NCI-H1436 (cell line): ENCODE data around the gene KAZN.
A peak's percentile ranks its signal among the peaks of the same experiment; 100 is the strongest.

Source experiments
- DNase-seq: peaks from one replicate; lab custom pipeline; 2025; lab: John Stamatoyannopoulos, UW

KAZN gene

GRCh38 chr1:14913482-14914177 is 315.1 kb downstream of the KAZN start:
- peak; percentile 86 for DNase-seq

DNA sequence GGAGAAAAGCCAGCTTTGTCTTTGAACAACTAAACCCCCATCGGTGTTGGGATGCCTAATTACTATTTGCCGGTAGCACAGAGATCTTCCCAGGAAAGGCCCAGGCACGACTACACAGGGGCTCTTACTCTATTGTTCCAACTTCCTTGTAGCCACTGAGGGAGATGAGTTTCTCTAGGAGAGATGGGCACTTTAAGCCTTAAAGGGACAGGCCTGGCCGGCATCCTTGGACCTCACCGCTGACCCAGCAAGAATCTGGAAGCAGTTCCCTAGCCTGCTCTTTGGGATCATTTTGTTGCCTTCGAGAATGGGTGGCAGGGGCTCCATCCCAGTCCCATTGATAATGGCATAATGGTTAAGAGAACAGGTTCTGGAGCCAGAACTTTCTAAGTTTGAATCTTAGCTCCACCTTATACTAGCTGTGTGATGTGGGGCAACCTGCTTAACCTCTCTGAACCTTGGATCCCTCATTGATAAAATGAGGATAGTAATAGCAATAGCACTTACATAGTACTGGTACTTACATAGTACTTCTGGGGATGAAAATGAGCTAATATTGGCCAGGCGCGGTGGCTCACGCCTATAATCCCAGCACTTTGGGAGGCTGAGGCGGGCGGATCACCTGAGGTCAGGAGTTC is 316.0 kb downstream of the KAZN start:
- no peak for DNase-seq

- peak; percentile 52 for DNase-seq
These were observed 317.0 kb downstream of the KAZN start for GRCh38 chr1:14915356-14916054.

DNA sequence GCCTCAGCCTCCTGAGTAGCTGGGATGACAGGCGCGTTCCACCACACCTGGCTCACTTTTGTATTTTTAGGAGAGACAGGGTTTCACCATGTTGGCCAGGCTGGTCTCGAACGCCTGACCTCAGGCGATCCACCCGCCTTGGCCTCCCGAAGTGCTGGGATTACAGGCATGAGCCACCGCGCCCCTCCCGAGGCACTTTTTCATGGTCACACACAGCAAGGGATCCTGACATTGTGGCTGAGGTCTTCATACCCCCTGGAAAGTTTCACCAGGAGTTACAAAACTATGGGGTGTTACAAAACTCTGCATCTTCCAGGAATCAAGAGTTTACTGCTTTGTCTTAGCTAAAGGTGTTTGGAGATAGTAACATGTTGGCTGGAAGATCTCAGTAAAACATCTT is 320.8 kb downstream of the KAZN start:
- DNase-seq, result no peak

- DNase-seq, result no peak
These were observed 321.3 kb downstream of the KAZN start for GRCh38 chr1:14919751-14920150.

GRCh38 chr1:14921057-14921456 is 322.6 kb downstream of the KAZN start:
- DNase-seq, result no peak

DNA sequence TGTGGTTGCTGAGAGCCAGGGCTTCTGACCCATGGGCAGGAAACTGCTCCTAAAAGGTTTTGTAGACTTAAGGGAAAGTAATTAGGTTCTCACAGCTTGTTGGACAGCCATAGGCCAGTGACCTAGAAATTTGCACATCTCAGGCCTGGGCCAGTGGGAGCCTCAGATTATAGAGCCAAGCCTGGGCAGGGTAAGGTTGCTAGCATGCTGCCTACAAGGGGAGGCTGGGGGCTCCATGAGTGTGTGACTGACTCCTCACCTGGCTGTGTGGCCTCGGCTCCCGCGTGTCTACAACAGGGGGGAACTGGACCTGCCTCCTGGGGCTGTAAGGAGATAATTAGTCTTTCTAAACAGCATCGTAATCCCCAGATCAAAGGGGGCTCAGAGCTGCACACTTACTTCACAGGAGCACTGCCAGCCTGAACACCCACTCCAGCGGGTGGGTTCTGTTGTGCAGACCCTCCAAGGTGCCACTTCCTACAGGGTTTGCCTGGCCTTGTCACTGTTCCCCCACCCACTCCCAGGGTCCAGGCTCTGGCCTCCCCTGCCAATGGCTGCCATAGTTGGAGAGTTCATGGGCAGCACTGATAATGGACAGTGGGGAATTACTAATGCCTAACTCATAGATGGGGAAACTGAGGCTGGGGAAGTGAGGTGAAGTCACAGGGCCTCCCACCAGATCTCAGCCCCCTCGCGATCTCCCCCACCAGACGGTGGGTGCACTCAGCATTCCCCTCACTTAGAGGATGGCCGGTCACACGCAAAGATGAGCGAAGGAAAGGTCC is 324.6 kb downstream of the KAZN start:
- DNase-seq, result no peak

- DNase-seq, result peak; percentile 32
These were observed 325.4 kb downstream of the KAZN start for GRCh38 chr1:14923727-14924452.

DNA sequence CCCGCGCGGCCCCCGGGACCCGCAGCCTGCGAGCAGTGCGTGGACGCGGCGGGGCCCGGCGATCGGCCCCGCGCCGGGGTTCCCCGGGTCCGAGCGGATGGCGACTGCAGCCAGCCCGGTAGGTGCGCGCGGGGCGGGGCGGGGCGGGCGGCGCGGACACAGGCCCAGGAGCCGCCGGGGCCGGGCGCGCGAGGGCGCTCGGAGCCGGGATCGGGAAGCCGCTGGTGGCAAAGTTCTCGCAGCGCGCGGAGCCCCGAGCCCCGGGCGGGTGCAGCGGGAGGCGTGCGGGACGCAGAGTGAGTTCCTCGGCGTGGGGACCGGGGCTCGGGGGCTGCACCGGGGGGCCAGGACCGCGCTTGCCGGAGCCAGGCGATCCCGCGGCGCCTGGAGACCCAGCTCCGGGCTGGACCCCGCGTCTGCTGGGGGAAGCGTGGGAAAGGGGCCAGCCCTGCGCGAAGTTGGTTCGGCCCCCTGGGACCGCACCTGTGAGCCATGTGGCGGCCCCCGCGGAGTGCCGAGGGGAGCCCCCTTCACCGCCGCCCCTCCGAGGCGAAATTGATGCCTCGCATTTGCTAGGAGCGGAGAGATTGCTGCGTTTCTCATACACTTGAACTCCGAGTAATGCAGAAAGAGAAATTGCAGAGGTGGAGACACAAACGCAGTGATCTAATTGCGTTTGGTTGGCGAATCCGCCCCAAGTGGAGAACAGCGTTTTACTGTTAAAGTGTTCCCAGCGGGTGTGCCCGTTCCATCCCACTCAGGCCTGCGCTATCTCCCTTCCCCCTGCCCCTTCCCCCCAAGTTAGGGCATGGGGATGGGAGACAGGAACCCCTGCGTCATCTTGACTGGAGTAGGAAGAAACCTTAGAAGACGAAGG is 326.2 kb downstream of the KAZN start:
- peak; percentile 10 for DNase-seq

DNA sequence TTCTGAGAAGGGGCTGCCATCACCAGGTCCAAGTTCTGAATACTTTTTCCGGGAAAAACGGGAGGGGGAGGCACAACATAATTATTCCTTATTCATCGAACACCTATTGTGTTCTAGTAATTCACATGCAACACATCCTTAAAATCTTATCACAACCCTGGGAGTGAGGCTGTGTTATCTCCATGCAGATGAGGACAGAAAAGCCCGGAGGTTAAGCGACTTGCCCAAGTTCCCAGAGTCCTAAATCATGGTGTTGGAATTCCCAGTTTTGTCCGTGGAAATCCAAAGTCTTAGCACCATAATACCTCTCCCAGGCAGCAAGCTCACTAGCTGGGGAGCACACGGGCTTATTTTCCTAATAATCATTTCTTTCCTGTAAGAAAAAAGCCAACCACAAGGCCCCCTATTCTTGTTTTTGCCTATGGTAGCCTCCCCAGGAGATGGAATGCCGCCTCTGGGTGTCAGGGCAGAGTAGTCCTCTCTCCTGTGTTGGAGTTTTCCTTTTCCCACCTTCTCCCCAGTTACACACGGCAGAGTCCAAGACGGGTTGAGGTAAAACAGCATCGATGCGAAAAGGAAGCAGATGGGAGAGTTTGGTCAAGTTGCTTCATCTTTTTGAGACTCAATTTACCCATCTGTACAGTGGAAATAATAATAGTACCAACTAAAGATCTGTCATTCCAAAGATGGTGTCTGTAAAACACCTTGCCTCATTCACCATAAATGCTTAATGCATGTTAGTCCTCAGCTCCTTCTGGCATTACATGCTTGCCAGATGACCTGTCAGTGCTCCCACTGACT is 327.1 kb downstream of the KAZN start:
- no peak for DNase-seq

- no peak for DNase-seq
These were observed 327.7 kb downstream of the KAZN start for GRCh38 chr1:14926229-14926628.

DNA sequence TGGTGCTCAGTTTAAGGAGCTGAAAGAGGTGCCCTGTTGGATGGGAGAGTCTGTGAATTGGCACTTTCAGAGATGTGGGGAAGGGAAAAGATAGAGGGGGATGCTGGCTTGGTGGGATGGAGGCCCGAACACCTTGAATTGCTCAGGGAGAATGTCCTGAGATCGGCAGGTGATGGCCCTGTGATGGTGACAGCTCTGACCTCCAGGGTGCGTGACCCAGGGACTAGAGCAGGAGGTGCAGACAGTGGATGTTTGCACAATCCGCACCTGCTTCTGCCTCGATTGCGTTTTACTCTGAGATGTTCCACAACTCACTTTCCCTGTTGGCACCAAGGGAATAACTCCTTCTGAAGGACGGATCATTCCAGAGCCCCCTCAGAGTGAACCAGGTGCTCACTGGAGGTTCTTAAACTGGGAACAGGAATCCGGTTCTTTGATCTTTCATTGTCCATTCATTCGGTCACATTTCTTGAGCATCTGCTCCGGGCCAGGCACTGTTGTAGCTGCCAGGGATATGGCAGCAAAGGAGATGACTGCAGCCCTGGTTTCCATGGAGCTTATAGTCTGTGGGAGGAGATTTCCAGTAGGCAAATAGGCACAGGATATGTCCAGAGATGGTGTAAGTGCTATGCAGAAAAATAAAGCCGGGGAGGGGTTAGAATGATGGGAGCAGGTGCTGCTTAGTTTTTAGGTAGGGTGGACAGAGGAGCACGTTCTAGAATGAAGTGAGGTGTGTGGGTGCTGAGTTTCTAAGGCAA is 328.5 kb downstream of the KAZN start:
- DNase-seq, result no peak

- DNase-seq, result no peak
These were observed 329.9 kb downstream of the KAZN start for GRCh38 chr1:14928412-14928811.

- no peak for DNase-seq
These were observed 330.5 kb downstream of the KAZN start for GRCh38 chr1:14928886-14929546.

DNA sequence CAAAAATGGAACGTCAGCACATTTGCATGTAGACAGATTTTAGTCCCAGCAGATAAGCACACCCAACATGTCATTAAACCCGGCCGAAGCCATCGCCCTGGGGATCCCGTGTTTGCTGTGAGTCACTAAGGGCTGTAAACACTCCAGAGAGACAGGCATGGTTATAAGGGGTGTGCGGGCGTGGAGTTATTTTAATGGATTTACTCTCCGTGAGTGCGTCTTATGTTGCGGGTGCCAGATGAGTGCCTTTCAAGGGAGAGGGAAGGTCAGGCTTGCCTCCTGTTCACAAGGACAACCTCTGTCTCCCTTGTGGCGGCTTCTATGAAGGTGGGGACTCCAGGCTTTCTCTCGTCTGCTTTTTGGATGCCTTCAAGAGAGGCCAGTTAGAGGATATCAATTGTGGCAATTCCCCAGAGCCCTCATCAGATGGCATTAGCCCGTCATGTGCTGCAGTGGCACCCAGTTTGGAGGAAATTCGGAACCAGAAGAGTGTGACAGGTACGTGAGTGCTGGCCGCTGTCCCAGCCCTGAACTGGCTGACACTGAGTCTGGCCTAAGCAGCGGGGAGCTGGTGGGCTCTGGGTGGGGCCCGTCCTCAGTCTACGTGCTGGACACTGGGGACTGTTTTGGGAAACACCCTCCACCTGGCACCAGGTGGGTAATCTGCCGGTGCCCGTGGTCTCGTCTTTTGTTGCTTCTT is 331.2 kb downstream of the KAZN start:
- peak; percentile 48 for DNase-seq

GRCh38 chr1:14930247-14930965 is 331.9 kb downstream of the KAZN start:
- DNase-seq, result no peak

DNA sequence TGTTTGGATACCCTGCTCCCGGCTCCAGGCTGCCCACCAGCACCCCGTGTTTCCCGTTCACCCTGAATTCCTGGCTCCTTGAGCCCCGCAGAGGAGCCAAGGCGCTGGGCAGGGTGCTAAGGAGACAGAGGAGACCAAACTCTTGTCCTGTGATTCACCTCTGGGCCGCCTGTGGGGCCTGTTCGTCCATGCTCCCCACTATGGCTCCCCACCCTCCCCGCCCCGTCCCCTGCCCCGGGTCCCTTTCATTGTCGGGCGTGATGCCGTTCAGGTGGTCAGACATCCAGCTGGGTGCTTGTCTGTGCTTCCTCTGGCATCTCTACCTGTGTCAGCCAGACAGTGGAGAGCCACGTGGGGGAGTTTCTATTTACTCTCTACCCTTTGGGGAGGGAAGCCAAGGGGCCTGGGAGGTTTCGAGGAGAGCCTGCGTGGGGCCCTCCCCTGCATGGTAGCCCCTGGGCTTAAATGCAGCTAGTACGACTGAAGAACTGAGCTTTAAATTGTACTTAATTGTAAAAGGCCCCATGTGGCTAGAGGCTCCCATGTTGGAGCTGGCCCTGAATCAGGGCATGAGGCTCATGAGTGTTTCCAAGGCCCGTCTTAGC is 333.7 kb downstream of the KAZN start:
- DNase-seq, result no peak
